Osteoblast (primary cell): ENCODE measurements around the gene LRCH4. TPM values are rescaled to one million over a fixed set of nuclear protein-coding genes. Genes with fewer than 3 reads are reported as not detected.

Experiments used
- DNase-seq: peaks from one replicate; pipeline ENCODE4 v3.0.0; 2011; ENCODE audit warnings: low spot score, mixed read lengths; ENCODE audit not compliant: insufficient read length; ENCODE audit errors: missing footprints
- H2AFZ ChIP-seq: 2 replicates; pipeline ENCODE4 v1.6.0; 2011; ENCODE audit warnings: mild to moderate bottlenecking, low read length
- H3K27ac ChIP-seq: 2 replicates; pipeline ENCODE4 v1.5.1; 2011; ENCODE audit warnings: mild to moderate bottlenecking, low read depth, low read length, moderate library complexity
- H3K27me3 ChIP-seq: 2 replicates; pipeline ENCODE4 v1.6.0; 2012; ENCODE audit warnings: mild to moderate bottlenecking, control low read depth, inconsistent platforms, low read length, moderate library complexity; ENCODE audit not compliant: insufficient read depth
- H3K36me3 ChIP-seq: 2 replicates; pipeline ENCODE4 v1.5.1; 2011; ENCODE audit warnings: mild to moderate bottlenecking, low read length, control low read depth, moderate library complexity; ENCODE audit not compliant: insufficient read depth
- H3K4me1 ChIP-seq: 2 replicates; pipeline ENCODE4 v1.5.1; 2011; ENCODE audit warnings: mild to moderate bottlenecking, low read length, control low read depth, moderate library complexity; ENCODE audit not compliant: insufficient read depth
- H3K4me2 ChIP-seq: 2 replicates; pipeline ENCODE4 v1.6.0; 2011; ENCODE audit warnings: mild to moderate bottlenecking, low read length; ENCODE audit not compliant: insufficient read depth
- H3K4me3 ChIP-seq: fragments of 200-600 bp; sonication (generic); 3 replicates; pipeline ENCODE4 v1.5.1; 2012; ENCODE audit warnings: mild to moderate bottlenecking, low read length, inconsistent platforms; ENCODE audit not compliant: insufficient read depth
- H3K79me2 ChIP-seq: 2 replicates; pipeline ENCODE4 v1.6.0; 2012; ENCODE audit warnings: mild to moderate bottlenecking, low read length, control low read depth, inconsistent platforms; ENCODE audit not compliant: insufficient read depth
- H3K9me3 ChIP-seq: 2 replicates; pipeline ENCODE4 v1.5.1; 2011; ENCODE audit warnings: low read depth, low read length, control low read depth
- H4K20me1 ChIP-seq: 2 replicates; pipeline ENCODE4 v1.6.0; 2012; ENCODE audit warnings: mild to moderate bottlenecking, low read length, control low read depth; ENCODE audit not compliant: insufficient read depth
- CTCF ChIP-seq: IDR thresholded peaks from 2 replicates; pipeline ENCODE4 v1.5.1; 2011; ENCODE audit warnings: mild to moderate bottlenecking, low read depth, low read length, moderate library complexity; ENCODE audit errors: extremely low read depth
- total RNA-seq: library from RNA; depleted of rRNA; stranded (reverse); fragments of >200 nt; gene quantifications from 2 replicates; pipeline ENCODE4 v1.2.3, GENCODE V29; 2012

Gene LRCH4
- total RNA-seq, 1 donor, result 14.5 TPM

- Histone ChIP-seq H3K27me3 (no peaks in the 10 kb centered on the region), H3K27ac (no peak overlapping the region), H2AFZ (no peak overlapping the region), H3K4me3 (no peak overlapping the region), H3K79me2 (peaks cover 45% of the 10 kb centered on the region), H3K4me1 (peaks cover 23% of the 10 kb centered on the region), H3K36me3 (peaks cover 49% of the 10 kb centered on the region), H3K4me2 (no peak overlapping the region), H3K9me3 (no peaks in the 10 kb centered on the region), H4K20me1 (peaks cover 41% of the 10 kb centered on the region)
- DNase-seq, result peak; percentile 45
- no peak for TF ChIP-seq CTCF
Measured at GRCh38 chr7:100580466-100581283, 5.3 kb downstream of the LRCH4 start.

GRCh38 chr7:100578246-100579183 lies 7.4 kb downstream of the LRCH4 start:
- TF ChIP-seq CTCF, result no peak
- Histone ChIP-seq H2AFZ (no peak overlapping the region), H3K36me3 (peaks cover 54% of the 10 kb centered on the region), H3K79me2 (peaks cover 25% of the 10 kb centered on the region), H3K9me3 (no peaks in the 10 kb centered on the region), H3K27ac (no peak overlapping the region), H3K27me3 (no peaks in the 10 kb centered on the region), H3K4me1 (peaks cover 6% of the 10 kb centered on the region), H3K4me3 (no peak overlapping the region), H4K20me1 (peaks cover 23% of the 10 kb centered on the region), H3K4me2 (no peak overlapping the region)
- DNase-seq, result peak; percentile 27

GRCh38 chr7:100577507-100577906 lies 8.4 kb downstream of the LRCH4 start:
- peak; percentile 64 for DNase-seq
- Histone ChIP-seq H4K20me1 (peaks cover 15% of the 10 kb centered on the region), H3K27ac (no peak overlapping the region), H3K9me3 (no peaks in the 10 kb centered on the region), H3K4me2 (no peak overlapping the region), H3K4me3 (no peak overlapping the region), H3K4me1 (no peaks in the 10 kb centered on the region), H3K27me3 (no peaks in the 10 kb centered on the region), H3K79me2 (peaks cover 17% of the 10 kb centered on the region), H3K36me3 (peaks cover 52% of the 10 kb centered on the region), H2AFZ (no peak overlapping the region)
- TF ChIP-seq CTCF, result no peak

- Histone ChIP-seq H3K36me3 (peaks cover 48% of the 10 kb centered on the region), H3K4me1 (no peaks in the 10 kb centered on the region), H3K27me3 (no peaks in the 10 kb centered on the region), H3K9me3 (no peaks in the 10 kb centered on the region), H3K4me3 (no peak overlapping the region), H2AFZ (no peak overlapping the region), H3K79me2 (peaks cover 13% of the 10 kb centered on the region), H3K27ac (no peak overlapping the region), H3K4me2 (no peak overlapping the region), H4K20me1 (peaks cover 11% of the 10 kb centered on the region)
- DNase-seq, result no peak
- TF ChIP-seq CTCF, result no peak
Measured at GRCh38 chr7:100577103-100577502, 8.8 kb downstream of the LRCH4 start.
